Measurements from ENCODE around the gene TNFRSF9. TPM values are rescaled to one million over a fixed set of nuclear protein-coding genes. Genes with fewer than 3 reads are reported as not detected.
"Not testable (repeated sequence)": the region's sequence is repeated elsewhere in the genome, so short reads cannot be mapped to it uniquely, and the experiment has no call there.

The TNFRSF9 gene
- total RNA-seq, 1 donor: under 0.01 TPM

DNA sequence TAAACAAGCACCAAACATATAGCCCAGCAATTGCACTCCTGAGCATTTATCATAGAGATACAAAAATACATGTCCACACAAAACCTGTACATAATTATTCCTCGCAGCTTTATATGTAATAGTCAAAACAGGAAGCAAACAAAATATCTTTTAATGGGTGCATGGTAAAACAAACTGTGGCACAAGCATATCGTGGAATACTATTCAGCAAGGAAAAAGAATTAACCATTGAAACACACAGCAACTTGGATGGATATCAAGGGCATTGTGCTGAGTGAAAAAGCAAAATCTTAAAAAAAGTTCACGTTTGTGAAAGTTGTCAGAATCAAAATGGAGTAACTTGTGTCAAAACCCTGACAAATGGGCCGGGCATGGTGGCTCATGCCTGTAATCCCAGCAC is 12.4 kb downstream of the TNFRSF9 start:
- Histone ChIP-seq H3K4me3 (ENCODE audit: insufficient read depth, low read length) (no peak overlapping the region), H3K79me2 (ENCODE audit: insufficient read depth, low read length) (no peaks in the 10 kb centered on the region), H3K9me3 (ENCODE audit: low read depth, low read length) (no peaks in the 10 kb centered on the region), H3K36me3 (ENCODE audit: insufficient read depth, low read length) (no peaks in the 10 kb centered on the region), H3K4me1 (ENCODE audit: insufficient read depth, low read length) (no peaks in the 10 kb centered on the region), H2AFZ (ENCODE audit: low read length) (no peak overlapping the region), H3K4me2 (ENCODE audit: insufficient read depth, low read length) (no peak overlapping the region), H4K20me1 (ENCODE audit: insufficient read depth, low read length) (no peaks in the 10 kb centered on the region), H3K27me3 (ENCODE audit: insufficient read depth, low read length) (peaks cover 29% of the 10 kb centered on the region), H3K27ac (ENCODE audit: low read depth, low read length) (no peak overlapping the region)
- no peak for DNase-seq (ENCODE audit: insufficient read length, low spot score, missing footprints)
- TF ChIP-seq, protein P1, sequence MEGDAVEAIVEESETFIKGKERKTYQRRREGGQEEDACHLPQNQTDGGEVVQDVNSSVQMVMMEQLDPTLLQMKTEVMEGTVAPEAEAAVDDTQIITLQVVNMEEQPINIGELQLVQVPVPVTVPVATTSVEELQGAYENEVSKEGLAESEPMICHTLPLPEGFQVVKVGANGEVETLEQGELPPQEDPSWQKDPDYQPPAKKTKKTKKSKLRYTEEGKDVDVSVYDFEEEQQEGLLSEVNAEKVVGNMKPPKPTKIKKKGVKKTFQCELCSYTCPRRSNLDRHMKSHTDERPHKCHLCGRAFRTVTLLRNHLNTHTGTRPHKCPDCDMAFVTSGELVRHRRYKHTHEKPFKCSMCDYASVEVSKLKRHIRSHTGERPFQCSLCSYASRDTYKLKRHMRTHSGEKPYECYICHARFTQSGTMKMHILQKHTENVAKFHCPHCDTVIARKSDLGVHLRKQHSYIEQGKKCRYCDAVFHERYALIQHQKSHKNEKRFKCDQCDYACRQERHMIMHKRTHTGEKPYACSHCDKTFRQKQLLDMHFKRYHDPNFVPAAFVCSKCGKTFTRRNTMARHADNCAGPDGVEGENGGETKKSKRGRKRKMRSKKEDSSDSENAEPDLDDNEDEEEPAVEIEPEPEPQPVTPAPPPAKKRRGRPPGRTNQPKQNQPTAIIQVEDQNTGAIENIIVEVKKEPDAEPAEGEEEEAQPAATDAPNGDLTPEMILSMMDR (IDR thresholded peaks at IDR 0.05; ENCODE audit: extremely low read depth, low read depth, low read length): no peak

DNA sequence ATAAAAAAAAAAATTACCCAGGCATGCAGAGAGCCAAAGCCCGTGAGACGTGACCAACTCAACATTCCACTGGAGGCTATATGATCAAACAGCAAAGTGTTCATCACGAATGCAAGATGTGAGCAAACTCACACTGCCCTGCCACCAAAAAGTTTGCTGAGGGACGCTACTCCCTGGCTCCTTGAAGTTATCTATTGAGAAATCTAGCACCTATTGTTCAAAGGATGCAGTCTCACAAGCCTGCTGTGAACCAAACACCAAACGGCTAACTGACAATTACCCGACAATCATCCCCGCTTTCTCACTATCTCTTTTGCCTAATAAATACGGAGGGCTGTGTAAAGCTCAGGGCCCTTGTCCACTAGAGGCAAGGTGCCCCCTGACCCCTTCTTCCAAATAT is 13.6 kb downstream of the TNFRSF9 start:
- not testable (repeated sequence) for H3K79me2 ChIP-seq (ENCODE audit: insufficient read depth, low read length); H3K9me3 ChIP-seq (ENCODE audit: low read depth, low read length); H2AFZ ChIP-seq (ENCODE audit: low read length); H3K4me2 ChIP-seq (ENCODE audit: insufficient read depth, low read length); DNase-seq (ENCODE audit: insufficient read length, low spot score, missing footprints); H4K20me1 ChIP-seq (ENCODE audit: insufficient read depth, low read length); H3K27ac ChIP-seq (ENCODE audit: low read depth, low read length); H3K36me3 ChIP-seq (ENCODE audit: insufficient read depth, low read length); H3K4me3 ChIP-seq (ENCODE audit: insufficient read depth, low read length); H3K4me1 ChIP-seq (ENCODE audit: insufficient read depth, low read length)
- peaks cover 22% of the 10 kb centered on the region for H3K27me3 ChIP-seq (ENCODE audit: insufficient read depth, low read length)

DNA sequence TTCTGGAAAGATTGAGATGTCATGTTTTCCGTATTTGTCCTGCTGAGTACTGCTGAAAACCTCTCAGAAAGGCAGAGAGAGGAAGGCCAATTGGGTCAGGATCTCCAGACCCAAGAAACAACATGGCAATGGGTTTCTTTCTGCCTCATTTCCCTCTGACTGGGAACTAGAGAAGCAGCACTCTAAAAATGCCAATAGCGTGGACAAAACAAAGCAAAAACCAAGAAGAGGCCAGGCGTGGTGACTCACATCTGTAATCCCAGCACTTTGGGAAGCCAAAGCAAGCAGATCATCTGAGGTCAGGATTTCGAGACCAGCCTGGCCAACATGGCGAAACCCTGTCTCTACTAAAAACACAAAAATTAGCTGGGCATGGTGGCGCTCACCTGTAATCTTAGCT is 18.3 kb downstream of the TNFRSF9 start:
- Histone ChIP-seq H3K79me2 (ENCODE audit: insufficient read depth, low read length) (no peaks in the 10 kb centered on the region), H3K27ac (ENCODE audit: low read depth, low read length) (peak overlapping the region; percentile 94), H3K4me2 (ENCODE audit: insufficient read depth, low read length) (peak overlapping the region; percentile 77), H3K27me3 (ENCODE audit: insufficient read depth, low read length) (peaks cover 8% of the 10 kb centered on the region), H4K20me1 (ENCODE audit: insufficient read depth, low read length) (no peaks in the 10 kb centered on the region), H3K4me3 (ENCODE audit: insufficient read depth, low read length) (peak overlapping the region; percentile 61), H3K36me3 (ENCODE audit: insufficient read depth, low read length) (no peaks in the 10 kb centered on the region), H2AFZ (ENCODE audit: low read length) (peak overlapping the region; percentile 69), H3K4me1 (ENCODE audit: insufficient read depth, low read length) (peaks cover 17% of the 10 kb centered on the region), H3K9me3 (ENCODE audit: low read depth, low read length) (no peaks in the 10 kb centered on the region)
- no peak for DNase-seq (ENCODE audit: insufficient read length, low spot score, missing footprints)
- TF ChIP-seq, protein P1 (IDR thresholded peaks at IDR 0.05; ENCODE audit: extremely low read depth, low read depth, low read length): no peak

DNA sequence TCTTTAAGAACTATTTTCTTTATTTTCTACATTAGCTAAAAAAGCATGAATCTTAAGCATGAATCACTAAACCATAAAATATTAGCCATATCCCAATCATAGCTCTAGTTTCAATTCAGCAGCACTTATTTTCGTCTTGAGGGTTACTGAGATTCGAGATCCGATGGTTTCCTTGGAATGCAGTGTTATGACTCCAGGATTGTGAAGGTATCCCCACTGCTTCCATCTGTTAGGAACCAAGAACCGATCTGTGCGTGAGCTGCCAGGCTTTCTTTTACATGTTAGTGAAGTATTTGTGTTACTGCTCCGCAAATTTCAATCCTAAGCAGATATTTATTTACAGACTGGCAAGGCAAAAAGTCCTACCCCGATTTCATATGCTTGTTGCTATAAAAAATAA is 18.8 kb downstream of the TNFRSF9 start:
- Histone ChIP-seq H3K79me2 (ENCODE audit: insufficient read depth, low read length) (no peaks in the 10 kb centered on the region), H3K9me3 (ENCODE audit: low read depth, low read length) (no peaks in the 10 kb centered on the region), H3K4me1 (ENCODE audit: insufficient read depth, low read length) (peaks cover 17% of the 10 kb centered on the region), H3K4me2 (ENCODE audit: insufficient read depth, low read length) (peak overlapping the region; percentile 77), H3K27ac (ENCODE audit: low read depth, low read length) (peak overlapping the region; percentile 94), H4K20me1 (ENCODE audit: insufficient read depth, low read length) (no peaks in the 10 kb centered on the region), H3K36me3 (ENCODE audit: insufficient read depth, low read length) (no peaks in the 10 kb centered on the region), H2AFZ (ENCODE audit: low read length) (peak overlapping the region; percentile 69), H3K4me3 (ENCODE audit: insufficient read depth, low read length) (peak overlapping the region; percentile 61), H3K27me3 (ENCODE audit: insufficient read depth, low read length) (peaks cover 6% of the 10 kb centered on the region)
- peak; percentile 93 for DNase-seq (ENCODE audit: insufficient read length, low spot score, missing footprints)
- TF ChIP-seq, protein P1 (IDR thresholded peaks at IDR 0.05; ENCODE audit: extremely low read depth, low read depth, low read length): no peak

Data from osteoblast (primary cell).